Endothelial cell of umbilical vein (primary cell): ENCODE data around the gene ENO2. TPM values are rescaled to one million over a fixed set of nuclear protein-coding genes. Genes with fewer than 3 reads are reported as not detected.

Source experiments
- BruUV-seq: library from RNA; stranded (reverse); fragments of 400-500 nt; replicated peaks from 2 replicates; lab custom pipeline; 2021; lab: Mats Ljungman, UMichigan
- CTCF ChIA-PET: fragments of 300-600, 350-600 bp; sonication (Branson Sonifier 250); formaldehyde crosslinking; loops from one replicate; lab custom pipeline; 2021; ENCODE audit warnings: antibody characterized with exemption, inconsistent platforms; lab: Charles Lee
- POLR2A ChIA-PET: fragments of 300-600, 350-600 bp; sonication (Branson Sonifier 250); formaldehyde crosslinking; loops from one replicate; lab custom pipeline; 2021; ENCODE audit warnings: antibody characterized with exemption, inconsistent platforms; lab: Charles Lee
- DNase-seq: peaks from one replicate; pipeline ENCODE4 v3.0.0-alpha.2; 2011; ENCODE audit warnings: low read depth, low spot score
- FAIRE-seq: peaks from 2 replicates; lab custom pipeline; 2011; peaks lifted over from hg19 to GRCh38; lab: Jason Lieb, UNC
- H2AFZ ChIP-seq: 2 replicates; pipeline ENCODE4 v1.6.0; 2012; ENCODE audit warnings: low read depth, low read length, control low read depth, inconsistent platforms
- H3K27ac ChIP-seq: 2 replicates; pipeline ENCODE4 v1.5.1; 2011; ENCODE audit warnings: low read depth, mild to moderate bottlenecking, control low read depth, low read length, moderate library complexity; ENCODE audit not compliant: insufficient read depth
- H3K27me3 ChIP-seq, 2 experiments: 2 replicates each; pipeline versions ENCODE4 v1.6.0 to v1.6.1; 2011; ENCODE audit warnings: low read length in 2 of 2, mixed read lengths in 1 of 2; ENCODE audit not compliant: control insufficient read depth in 2 of 2, insufficient read depth in 2 of 2
- H3K36me3 ChIP-seq, 2 experiments: 2 replicates in 1 of 2; 3 replicates in 1 of 2; pipeline ENCODE4 v1.5.1; 2011; ENCODE audit warnings: low read length in 2 of 2, mild to moderate bottlenecking in 1 of 2, moderate library complexity in 1 of 2; ENCODE audit not compliant: control insufficient read depth in 2 of 2, insufficient read depth in 2 of 2; ENCODE audit errors: extremely low read depth in 1 of 2
- H3K4me1 ChIP-seq: 3 replicates; pipeline ENCODE4 v1.5.1; 2011; ENCODE audit warnings: mild to moderate bottlenecking, low read length; ENCODE audit not compliant: control insufficient read depth, insufficient read depth; ENCODE audit errors: extremely low read depth
- H3K4me2 ChIP-seq: 2 replicates; pipeline ENCODE4 v1.6.1; 2011; ENCODE audit warnings: low read length, control low read depth, mixed read lengths; ENCODE audit not compliant: insufficient read depth
- H3K4me3 ChIP-seq, 3 experiments: fragments of 200-600 bp in 1 of 3; sonication (generic), shearing (Covaris generic) in 1 of 3; replicated peaks in 1 of 3; 2 replicates each; pipeline ENCODE4 v1.5.1; 2011 to 2016; ENCODE audit warnings: control low read depth in 3 of 3, low read length in 3 of 3, mild to moderate bottlenecking in 2 of 3, inconsistent platforms in 1 of 3, low read depth in 1 of 3, moderate library complexity in 1 of 3; ENCODE audit not compliant: insufficient read depth in 1 of 3
- H3K79me2 ChIP-seq: 2 replicates; pipeline ENCODE4 v1.6.0; 2012; ENCODE audit warnings: low read length, inconsistent platforms; ENCODE audit not compliant: control insufficient read depth, insufficient read depth
- H3K9ac ChIP-seq: replicated peaks from 2 replicates; pipeline ENCODE3; 2011; ENCODE audit warnings: low read length, control low read depth; ENCODE audit not compliant: insufficient read depth; ENCODE audit errors: extremely low read depth
- H3K9me1 ChIP-seq: replicated peaks from 3 replicates; pipeline ENCODE4 v1.6.0; 2011; ENCODE audit warnings: mild to moderate bottlenecking, low read length; ENCODE audit not compliant: control insufficient read depth, insufficient read depth; ENCODE audit errors: extremely low read depth
- H3K9me3 ChIP-seq: replicated peaks from 2 replicates; pipeline ENCODE4 v1.5.1; 2012; ENCODE audit warnings: low read length, inconsistent platforms; ENCODE audit not compliant: control insufficient read depth, insufficient read depth
- H4K20me1 ChIP-seq: replicated peaks from 2 replicates; pipeline ENCODE3; 2011; ENCODE audit warnings: mild to moderate bottlenecking, low read length; ENCODE audit not compliant: control insufficient read depth, insufficient read depth; ENCODE audit errors: extremely low read depth
- CTCF ChIP-seq, 2 donors: IDR thresholded peaks; 1 replicate in 1 of 2; 2 replicates in 1 of 2; pipeline ENCODE4 v1.5.1; 2011; ENCODE audit warnings: low read length in 2 of 2, mild to moderate bottlenecking in 2 of 2, moderate library complexity in 2 of 2, control low read depth in 1 of 2, inconsistent platforms in 1 of 2, low read depth in 1 of 2; ENCODE audit not compliant: insufficient read depth in 1 of 2; ENCODE audit errors: extremely low read depth in 1 of 2
- EZH2 ChIP-seq: IDR thresholded peaks from 2 replicates; pipeline ENCODE4 v1.6.1; 2012; ENCODE audit warnings: borderline replicate concordance, low read depth, mild to moderate bottlenecking, moderate library complexity, low read length, inconsistent platforms; ENCODE audit not compliant: severe bottlenecking
- FOS ChIP-seq: IDR thresholded peaks from 2 replicates; pipeline ENCODE4 v1.6.1; 2011; ENCODE audit warnings: mild to moderate bottlenecking, low read length, moderate library complexity, borderline replicate concordance; ENCODE audit not compliant: insufficient read depth
- GATA2 ChIP-seq: IDR thresholded peaks from 2 replicates; pipeline ENCODE4 v1.7.0; 2011; ENCODE audit warnings: low read depth, mild to moderate bottlenecking, moderate library complexity, mixed read lengths, low read length; ENCODE audit not compliant: insufficient read length, insufficient read depth
- JUN ChIP-seq: IDR thresholded peaks from 2 replicates; pipeline ENCODE4 v1.6.1; 2011; ENCODE audit warnings: borderline replicate concordance, low read depth; ENCODE audit not compliant: insufficient read length, insufficient read depth
- MYC ChIP-seq: IDR thresholded peaks from one replicate; pipeline ENCODE4 v1.6.1; 2011; ENCODE audit warnings: mild to moderate bottlenecking, low read depth, low read length
- POLR2A ChIP-seq: IDR thresholded peaks from 2 replicates; pipeline ENCODE4 v1.6.1; 2012; ENCODE audit warnings: low read depth, mild to moderate bottlenecking, control low read depth, low read length
- POLR2AphosphoS5 ChIP-seq: IDR thresholded peaks from 2 replicates; pipeline ENCODE4 v1.6.1; 2012; ENCODE audit warnings: low read depth, mild to moderate bottlenecking, control low read depth, low read length, moderate library complexity; ENCODE audit not compliant: insufficient read depth
- dilution Hi-C: fragments of 300-500 bp; cut with MboI; formaldehyde crosslinking; loops from one replicate; pipeline ENCODE4 v1.15.0; 2019; ENCODE audit warnings: low sequenced_read_pairs; ENCODE audit not compliant: extremely low pct_ligation_motif_present
- intact Hi-C: fragments of 100-400 bp; cut with micrococcal nuclease; formaldehyde crosslinking; loops from one replicate; pipeline ENCODE4 v1.10.0; 2022
- polyA plus RNA-seq, 4 experiments: library from polyadenylated mRNA; depleted of rRNA in 3 of 4; stranded (reverse) in 3 of 4; unstranded in 1 of 4; fragments of >200 nt; gene quantifications; 2 replicates each; pipeline versions ENCODE4 v1.2.1 to v1.2.3, GENCODE V29; 2011 to 2012; ENCODE audit warnings: missing spikeins in 1 of 4
- total RNA-seq: library from RNA; stranded (reverse); gene quantifications from 2 replicates; pipeline ENCODE4 v1.2.3, GENCODE V29; 2021
- TF ChIP-seq, protein P1 (sequence below): IDR thresholded peaks from 2 replicates; pipeline ENCODE4 v1.6.1; 2011; ENCODE audit not compliant: insufficient read depth, insufficient read length

ENO2 gene
- total and polyA plus RNA-seq, 2 donors (not counting 3 experiments of a cell fraction or from before 2014, with no cell fraction given) = 11.4 to 18.6 TPM

GRCh38 chr12:6950811-6951540, 36.6 kb downstream of the ENO2 start, which contains the start of gene PTPN6:
Gene PTPN6, plus strand, starts transcription at chr12:6951356. Its CDS starts 157 bp downstream, at chr12:6951513.
- H3K79me2 ChIP-seq = no peaks in the 10 kb centered on the region
- no peak within 1 kb of the TSS for H3K4me2 ChIP-seq
- no peak within 1 kb of the TSS for H3K27ac ChIP-seq
- CTCF ChIA-PET = interaction anchor here (0.6 to 1.2 kb wide), 2 partner anchors 11 to 13 kb away, joined by 3 to 5 read pairs; no protein-coding TSS in a partner anchor
- no peak within 1 kb of the TSS for H3K9ac ChIP-seq
- DNase-seq (no peak), FAIRE-seq (no peak)
- H3K9me1 ChIP-seq = no peaks in the 10 kb centered on the region
- no peak within 1 kb of the TSS for H3K4me3 ChIP-seq
- dilution Hi-C loops = no loop called here
- POLR2A ChIA-PET = no interaction called here
- intact Hi-C loops = no loop called here
- no peaks in the 10 kb centered on the region for H3K36me3 ChIP-seq
- no peaks in the 10 kb centered on the region for H4K20me1 ChIP-seq
- no peaks in the 10 kb centered on the region for H3K9me3 ChIP-seq
- no peak within 1 kb of the TSS for H2AFZ ChIP-seq
- no TSS peak for BruUV-seq
- peaks cover 17% of the 10 kb centered on the region for H3K4me1 ChIP-seq
- no peaks in the 10 kb centered on the region for H3K27me3 ChIP-seq
- TF ChIP-seq POLR2A (no peak), POLR2AphosphoS5 (no peak), JUN (no peak), FOS (no peak), EZH2 (no peak), MYC (no peak), CTCF (IDR thresholded peaks at IDR 0.05; ENCODE audit: extremely low read depth in 1 of 2, insufficient read depth in 1 of 2, low read depth in 1 of 2, low read length in 2 of 2) (no peak), GATA2 (no peak)
- TF ChIP-seq, protein P1, sequence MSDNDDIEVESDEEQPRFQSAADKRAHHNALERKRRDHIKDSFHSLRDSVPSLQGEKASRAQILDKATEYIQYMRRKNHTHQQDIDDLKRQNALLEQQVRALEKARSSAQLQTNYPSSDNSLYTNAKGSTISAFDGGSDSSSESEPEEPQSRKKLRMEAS = no peak
